ENCODE measurements around the gene SMIM15. TPM values are rescaled to one million over a fixed set of nuclear protein-coding genes. Genes with fewer than 3 reads are reported as not detected.

The SMIM15 gene
- total and polyA plus RNA-seq, 4 donors: 27.1 to 50.3 (median 34.4) TPM

- Histone ChIP-seq H3K4me1 (ENCODE audit: control insufficient read depth in 5 of 5, insufficient read depth in 5 of 5, low read length in 5 of 5) (no peaks in the 10 kb centered on the region), H3K4me3 (no peak overlapping the region), H3K9ac (ENCODE audit: insufficient read depth in 1 of 2, low read length in 2 of 2) (no peak overlapping the region), H3K27me3 (ENCODE audit: control insufficient read depth in 3 of 3, insufficient read depth in 3 of 3, low read length in 2 of 3) (no peaks in the 10 kb centered on the region), H3K9me3 (ENCODE audit: control insufficient read depth in 4 of 4, insufficient read depth in 3 of 4, low read length in 3 of 4) (no peaks in the 10 kb centered on the region), H3K27ac (ENCODE audit: low read depth in 1 of 2, low read length in 1 of 2) (no peak overlapping the region), H3K36me3 (ENCODE audit: control insufficient read depth in 4 of 4, insufficient read depth in 4 of 4, low read length in 4 of 4) (no peaks in the 10 kb centered on the region)
- DNase-seq (no peak), ATAC-seq (ENCODE audit: insufficient read depth, low FRiP score) (no peak)
- no peak for TF ChIP-seq CTCF (IDR thresholded peaks at IDR 0.05; ENCODE audit: control extremely low read depth, extremely low read depth)
- WGBS, 2 donors: 95 to 97% methylated on average over 3 of the region's 3 CpGs
These were observed 46.3 kb downstream of the SMIM15 start for GRCh38 chr5:61115968-61116367.

GRCh38 chr5:61114441-61114840 lies 47.8 kb downstream of the SMIM15 start:
- H3K4me3 ChIP-seq: no peak overlapping the region
- DNase-seq (no peak), ATAC-seq (ENCODE audit: insufficient read depth, low FRiP score) (no peak)
- no peak for TF ChIP-seq CTCF (IDR thresholded peaks at IDR 0.05; ENCODE audit: control extremely low read depth, extremely low read depth)
- no peaks in the 10 kb centered on the region for H3K4me1 ChIP-seq (ENCODE audit: control insufficient read depth in 5 of 5, insufficient read depth in 5 of 5, low read length in 5 of 5)
- no peaks in the 10 kb centered on the region for H3K27me3 ChIP-seq (ENCODE audit: control insufficient read depth in 3 of 3, insufficient read depth in 3 of 3, low read length in 2 of 3)
- H3K9me3 ChIP-seq (ENCODE audit: control insufficient read depth in 4 of 4, insufficient read depth in 3 of 4, low read length in 3 of 4): no peaks in the 10 kb centered on the region
- WGBS, 2 donors: 46 to 97% methylated on average over 1 of the region's 1 CpG
- H3K9ac ChIP-seq (ENCODE audit: insufficient read depth in 1 of 2, low read length in 2 of 2): no peak overlapping the region
- no peaks in the 10 kb centered on the region for H3K36me3 ChIP-seq (ENCODE audit: control insufficient read depth in 4 of 4, insufficient read depth in 4 of 4, low read length in 4 of 4)
- H3K27ac ChIP-seq (ENCODE audit: low read depth in 1 of 2, low read length in 1 of 2): no peak overlapping the region

Other genes with a start within 250 kb of the SMIM15 start
- gene ERCC8, start 217.4 kb downstream of the SMIM15 start, total RNA-seq: 10 to 100 TPM; 10.5 to 11.3 TPM
- 1 to 10 TPM; 4.6 to 5.5 TPM for gene ERCC8, start 217.4 kb downstream of the SMIM15 start, polyA plus RNA-seq
- gene NDUFAF2, start 217.3 kb downstream of the SMIM15 start, total RNA-seq: 10 to 100 TPM; 12.2 to 23.2 TPM
- 10 to 100 TPM; 36.4 to 68.8 TPM for gene NDUFAF2, start 217.3 kb downstream of the SMIM15 start, polyA plus RNA-seq
- gene ZSWIM6, start 169.8 kb upstream of the SMIM15 start, total RNA-seq: 10 to 100 TPM; 18.3 to 21.6 TPM
- gene ZSWIM6, start 169.8 kb upstream of the SMIM15 start, polyA plus RNA-seq: 1 to 10 TPM; 5.9 to 8.2 TPM

All from lung (tissue), 12 donors.